MCF 10A (cell line): ENCODE results near the gene ACSL6. TPM values are rescaled to one million over a fixed set of nuclear protein-coding genes. Genes with fewer than 3 reads are reported as not detected.

Source experiments
- BruUV-seq: library from RNA; stranded (reverse); fragments of 400-500 nt; replicated peaks from 2 replicates; lab custom pipeline; 2021; lab: Mats Ljungman, UMichigan
- CTCF ChIA-PET: fragments of 300-600 bp; sonication (Branson Sonifier 250); formaldehyde crosslinking; extraction: SDS; loops from one replicate; lab custom pipeline; 2021; ENCODE audit warnings: antibody characterized with exemption, inconsistent platforms; lab: Yijun Ruan, JAX
- POLR2A ChIA-PET: fragments of 300-600, 350-650 bp; sonication (Branson Sonifier 250); formaldehyde crosslinking; extraction: SDS; loops from one replicate; lab custom pipeline; 2020; ENCODE audit warnings: antibody characterized with exemption, inconsistent platforms; lab: Yijun Ruan, JAX
- DNase-seq: peaks from one replicate; pipeline ENCODE4 v3.0.0-alpha.2; 2018; ENCODE audit not compliant: unreplicated experiment
- H3K27ac Mint-ChIP-seq: one replicate; pipeline ENCODE4 v1.8.0; 2022; ENCODE audit warnings: mild to moderate bottlenecking, low read depth, mixed read lengths; ENCODE audit not compliant: unreplicated experiment
- H3K27me3 Mint-ChIP-seq: one replicate; pipeline ENCODE4 v1.8.0; 2022; ENCODE audit warnings: mixed read lengths; ENCODE audit not compliant: insufficient read depth, unreplicated experiment
- H3K36me3 Mint-ChIP-seq: one replicate; pipeline ENCODE4 v1.8.0; 2022; ENCODE audit warnings: mild to moderate bottlenecking, moderate library complexity, mixed read lengths; ENCODE audit not compliant: insufficient read depth, unreplicated experiment
- H3K4me1 Mint-ChIP-seq: one replicate; pipeline ENCODE4 v1.8.0; 2022; ENCODE audit warnings: mixed read lengths; ENCODE audit not compliant: insufficient read depth, unreplicated experiment
- H3K4me3 Mint-ChIP-seq: one replicate; pipeline ENCODE4 v1.8.0; 2022; ENCODE audit warnings: mild to moderate bottlenecking, moderate library complexity, mixed read lengths; ENCODE audit not compliant: unreplicated experiment
- H3K9me3 Mint-ChIP-seq: one replicate; pipeline ENCODE4 v1.8.0; 2022; ENCODE audit warnings: mixed read lengths; ENCODE audit not compliant: unreplicated experiment
- CTCF ChIP-seq: fragments of 200-600 bp; IDR thresholded peaks from one replicate; pipeline ENCODE4 v1.8.0; 2022; ENCODE audit warnings: antibody characterized with exemption, mild to moderate bottlenecking; ENCODE audit not compliant: unreplicated experiment
- intact Hi-C: fragments of 100-400 bp; cut with micrococcal nuclease; formaldehyde crosslinking; loops from 2 replicates; pipeline ENCODE4 v1.14.1; 2022
- total RNA-seq: library from RNA; stranded (reverse); gene quantifications from 2 replicates; pipeline ENCODE4 v1.2.3, GENCODE V29; 2022

The ACSL6 gene
- total RNA-seq, 1 experiment from 2014 or later: not detected

- POLR2A ChIA-PET: no interaction called here
- Mint-ChIP-seq H3K36me3 (no peaks in the 10 kb centered on the region), H3K4me3 (no peak overlapping the region), H3K4me1 (peaks cover 11% of the 10 kb centered on the region), H3K9me3 (no peaks in the 10 kb centered on the region), H3K27me3 (no peaks in the 10 kb centered on the region), H3K27ac (no peak overlapping the region)
- BruUV-seq: no TSS peak
- CTCF ChIA-PET: interaction anchor here (1.2 to 1.7 kb wide), 5 partner anchors 8 to 414 kb away, joined by 3 to 9 read pairs (median 4); no protein-coding TSS in a partner anchor
- no peak for TF ChIP-seq CTCF
- intact Hi-C loops: no loop called here
- DNase-seq: no peak
Observed at GRCh38 chr5:132002757-132003156, 8.7 kb downstream of the ACSL6 start.

DNA sequence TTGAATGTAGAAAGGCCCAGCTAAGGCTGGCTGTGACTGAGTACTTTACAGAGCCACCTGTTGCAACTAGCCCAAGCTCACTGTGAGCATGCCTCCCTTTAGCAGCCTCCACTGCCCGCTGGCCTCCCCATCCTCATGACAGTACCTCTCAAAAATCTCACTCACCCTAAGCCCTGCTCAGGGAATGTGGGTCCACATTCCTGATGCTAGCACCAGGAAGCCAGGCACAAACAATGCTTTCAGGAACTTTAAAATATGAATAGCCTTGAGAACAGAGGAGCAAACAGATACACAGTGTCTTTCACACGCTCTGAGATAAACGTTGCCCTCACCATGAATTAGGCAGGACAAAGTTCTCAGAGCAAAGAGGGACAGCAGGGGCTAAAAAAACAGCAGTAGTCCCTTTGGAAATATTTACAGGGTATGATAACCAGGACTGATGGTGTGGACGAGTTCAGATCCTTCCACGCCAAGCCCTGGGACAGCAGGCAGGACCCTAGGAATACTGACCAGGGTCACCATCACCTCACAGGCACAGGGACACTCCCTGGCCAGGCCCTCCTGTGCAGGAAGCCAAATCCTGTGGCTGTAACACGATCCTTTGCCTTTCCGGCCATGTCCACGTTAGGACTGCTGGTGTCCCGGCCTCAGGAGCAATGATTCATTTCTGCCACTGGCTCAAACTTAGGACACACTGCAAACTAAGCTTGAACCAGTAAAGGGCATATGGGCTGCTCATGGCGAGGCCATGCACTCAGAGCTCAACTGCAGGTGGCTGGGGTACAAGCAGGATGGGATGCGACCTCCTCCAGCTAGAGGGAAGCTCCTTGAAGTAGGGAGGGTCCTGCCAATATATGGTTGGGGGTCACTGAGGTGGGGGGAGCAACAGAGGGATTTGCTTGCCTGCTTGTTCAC is 9.6 kb downstream of the ACSL6 start:
- no peak for TF ChIP-seq CTCF
- Mint-ChIP-seq H3K9me3 (no peaks in the 10 kb centered on the region), H3K36me3 (no peaks in the 10 kb centered on the region), H3K4me1 (peaks cover 6% of the 10 kb centered on the region), H3K27ac (no peak overlapping the region), H3K27me3 (no peaks in the 10 kb centered on the region), H3K4me3 (no peak overlapping the region)
- DNase-seq: peak; percentile 71
- POLR2A ChIA-PET: interaction anchor here (0.5 kb wide), 1 partner anchor 48 kb away, joined by 3 read pairs; no protein-coding TSS in a partner anchor
- intact Hi-C loops: no loop called here
- BruUV-seq: no TSS peak
- CTCF ChIA-PET: interaction anchor here (1.2 to 1.7 kb wide), 5 partner anchors 8 to 413 kb away, joined by 3 to 7 read pairs (median 4); no protein-coding TSS in a partner anchor

GRCh38 chr5:132000677-132001453 is 10.6 kb downstream of the ACSL6 start:
- H3K36me3 Mint-ChIP-seq: no peaks in the 10 kb centered on the region
- H3K27me3 Mint-ChIP-seq: no peaks in the 10 kb centered on the region
- intact Hi-C loops: no loop called here
- H3K4me3 Mint-ChIP-seq: no peak overlapping the region
- no TSS peak for BruUV-seq
- CTCF ChIA-PET: interaction anchor here (0.6 to 1.7 kb wide), 6 partner anchors 8 to 422 kb away, joined by 3 to 7 read pairs (median 4); no protein-coding TSS in a partner anchor
- H3K4me1 Mint-ChIP-seq: peaks cover 6% of the 10 kb centered on the region
- no peak for DNase-seq
- TF ChIP-seq CTCF: no peak
- H3K27ac Mint-ChIP-seq: no peak overlapping the region
- H3K9me3 Mint-ChIP-seq: no peaks in the 10 kb centered on the region
- POLR2A ChIA-PET: interaction anchor here (1.1 kb wide), 1 partner anchor 11 kb away, joined by 3 read pairs; the partner anchor contains the start of gene ACSL6

- CTCF ChIA-PET: interaction anchor here (0.6 to 1.7 kb wide), 5 partner anchors 190 to 418 kb away, joined by 3 to 7 read pairs (median 4); no protein-coding TSS in a partner anchor
- no peak for DNase-seq
- BruUV-seq: no TSS peak
- H3K36me3 Mint-ChIP-seq: no peaks in the 10 kb centered on the region
- no peaks in the 10 kb centered on the region for H3K27me3 Mint-ChIP-seq
- H3K9me3 Mint-ChIP-seq: no peaks in the 10 kb centered on the region
- H3K4me1 Mint-ChIP-seq: peaks cover 6% of the 10 kb centered on the region
- intact Hi-C loops: no loop called here
- TF ChIP-seq CTCF: no peak
- no peak overlapping the region for H3K4me3 Mint-ChIP-seq
- POLR2A ChIA-PET: no interaction called here
- H3K27ac Mint-ChIP-seq: no peak overlapping the region
Observed at GRCh38 chr5:132000241-132000490, 11.3 kb downstream of the ACSL6 start.
